GM12865 (cell line): Measurements from ENCODE around the gene MYH3.

Experiments
- DNase-seq: peaks from one replicate; pipeline ENCODE4 v3.0.0; 2010; ENCODE audit warnings: low read depth
- H3K4me3 ChIP-seq: 2 replicates; pipeline ENCODE4 v1.5.1; 2011; ENCODE audit warnings: mild to moderate bottlenecking, low read depth, low read length, control low read depth
- TF ChIP-seq, protein P1 (sequence below): IDR thresholded peaks from 2 replicates; pipeline ENCODE4 v1.5.1; 2011; ENCODE audit warnings: low read length, control low read depth, low read depth, inconsistent platforms; ENCODE audit not compliant: insufficient read depth; ENCODE audit errors: missing control alignments

The MYH3 gene

DNA sequence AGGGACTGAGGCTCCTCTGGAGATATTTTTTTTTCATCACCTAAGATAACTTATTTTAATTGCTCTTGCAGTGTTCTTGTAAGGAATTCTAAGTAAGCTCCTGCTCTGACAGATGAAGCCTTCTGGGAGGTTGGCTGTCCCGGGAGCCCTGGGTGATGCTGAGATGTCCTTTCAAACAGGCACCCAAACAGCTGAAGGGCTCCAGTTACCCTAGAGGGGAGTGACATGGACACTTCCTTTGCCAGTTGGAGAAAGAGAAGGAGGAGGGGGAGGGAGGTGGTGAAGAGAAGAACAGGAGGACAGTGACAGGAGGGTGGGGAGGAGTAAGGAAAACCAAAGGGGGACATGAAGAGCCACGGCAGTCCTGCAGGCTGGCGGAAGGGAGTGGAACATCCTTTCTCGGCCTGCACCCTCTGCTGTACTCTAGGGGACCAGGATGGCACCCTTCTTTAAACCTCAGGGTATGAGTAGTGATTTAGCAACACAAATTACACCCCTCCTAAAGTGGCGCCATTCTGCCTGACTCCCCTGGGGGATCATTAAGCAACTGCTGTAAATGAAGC is 51.8 kb downstream of the MYH3 start:
- no peak overlapping the region for H3K4me3 ChIP-seq
- TF ChIP-seq, protein P1, sequence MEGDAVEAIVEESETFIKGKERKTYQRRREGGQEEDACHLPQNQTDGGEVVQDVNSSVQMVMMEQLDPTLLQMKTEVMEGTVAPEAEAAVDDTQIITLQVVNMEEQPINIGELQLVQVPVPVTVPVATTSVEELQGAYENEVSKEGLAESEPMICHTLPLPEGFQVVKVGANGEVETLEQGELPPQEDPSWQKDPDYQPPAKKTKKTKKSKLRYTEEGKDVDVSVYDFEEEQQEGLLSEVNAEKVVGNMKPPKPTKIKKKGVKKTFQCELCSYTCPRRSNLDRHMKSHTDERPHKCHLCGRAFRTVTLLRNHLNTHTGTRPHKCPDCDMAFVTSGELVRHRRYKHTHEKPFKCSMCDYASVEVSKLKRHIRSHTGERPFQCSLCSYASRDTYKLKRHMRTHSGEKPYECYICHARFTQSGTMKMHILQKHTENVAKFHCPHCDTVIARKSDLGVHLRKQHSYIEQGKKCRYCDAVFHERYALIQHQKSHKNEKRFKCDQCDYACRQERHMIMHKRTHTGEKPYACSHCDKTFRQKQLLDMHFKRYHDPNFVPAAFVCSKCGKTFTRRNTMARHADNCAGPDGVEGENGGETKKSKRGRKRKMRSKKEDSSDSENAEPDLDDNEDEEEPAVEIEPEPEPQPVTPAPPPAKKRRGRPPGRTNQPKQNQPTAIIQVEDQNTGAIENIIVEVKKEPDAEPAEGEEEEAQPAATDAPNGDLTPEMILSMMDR = no peak
- DNase-seq = no peak

DNA sequence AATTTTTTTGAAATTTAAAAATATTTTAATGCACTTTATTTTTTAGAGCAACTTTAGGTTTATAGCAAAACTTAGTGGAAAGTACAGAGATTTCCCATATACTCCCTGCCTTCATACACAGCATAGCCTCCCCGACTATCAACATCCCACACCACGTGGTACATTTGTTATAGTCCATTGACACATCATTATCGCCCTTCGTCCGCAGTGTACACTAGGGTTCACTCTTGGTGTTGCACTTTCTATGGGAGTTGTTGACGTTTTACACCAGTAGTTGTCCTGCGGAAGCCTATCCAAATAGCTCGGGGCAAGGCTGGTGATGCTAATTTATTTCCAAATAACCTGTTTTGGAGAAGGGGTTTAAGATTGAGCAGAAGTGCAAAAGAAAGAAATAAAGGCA is 52.6 kb downstream of the MYH3 start:
- no peak for DNase-seq
- no peak overlapping the region for H3K4me3 ChIP-seq
- TF ChIP-seq, protein P1 = no peak

DNA sequence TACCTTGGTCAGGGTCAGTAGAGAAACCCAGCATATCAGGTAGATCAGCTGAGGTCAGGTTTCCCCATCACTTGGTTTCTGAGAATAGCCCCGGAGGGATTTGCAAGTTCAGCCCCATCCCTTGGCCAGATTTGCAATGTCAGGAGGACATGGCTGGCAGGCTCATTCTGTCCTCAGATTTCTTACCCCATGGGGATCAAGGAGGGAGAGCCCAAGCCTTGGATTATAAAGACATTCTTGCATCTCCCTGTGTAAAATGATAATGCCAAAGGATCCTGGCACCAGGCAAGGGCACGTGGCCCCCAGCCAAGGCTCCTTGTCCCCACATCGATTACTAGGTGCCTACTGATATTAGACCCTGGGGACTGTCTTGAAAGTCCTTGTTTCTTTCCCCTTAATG is 53.2 kb downstream of the MYH3 start:
- TF ChIP-seq, protein P1 = no peak
- DNase-seq = no peak
- H3K4me3 ChIP-seq = no peak overlapping the region

DNA sequence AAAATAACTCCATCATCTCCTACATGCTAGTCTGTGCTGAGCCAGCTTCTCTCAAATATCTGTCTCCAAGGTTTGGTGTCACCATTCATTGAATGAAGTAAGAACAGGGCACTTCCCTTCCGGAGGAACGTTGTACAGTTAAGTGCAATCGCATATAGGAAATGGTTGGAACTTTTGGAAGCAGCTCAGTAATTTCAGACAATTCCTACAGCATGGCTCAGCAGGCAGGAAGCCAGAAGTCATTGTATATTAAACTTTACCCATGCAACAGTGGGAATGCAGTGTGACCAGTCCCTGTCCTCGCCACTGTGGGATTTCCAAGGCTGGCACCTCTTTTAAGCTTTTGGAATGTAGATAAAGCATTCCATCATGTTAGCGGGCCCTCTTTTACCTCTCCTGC is 56.5 kb downstream of the MYH3 start:
- DNase-seq = no peak
- TF ChIP-seq, protein P1 = no peak
- H3K4me3 ChIP-seq = no peak overlapping the region

DNA sequence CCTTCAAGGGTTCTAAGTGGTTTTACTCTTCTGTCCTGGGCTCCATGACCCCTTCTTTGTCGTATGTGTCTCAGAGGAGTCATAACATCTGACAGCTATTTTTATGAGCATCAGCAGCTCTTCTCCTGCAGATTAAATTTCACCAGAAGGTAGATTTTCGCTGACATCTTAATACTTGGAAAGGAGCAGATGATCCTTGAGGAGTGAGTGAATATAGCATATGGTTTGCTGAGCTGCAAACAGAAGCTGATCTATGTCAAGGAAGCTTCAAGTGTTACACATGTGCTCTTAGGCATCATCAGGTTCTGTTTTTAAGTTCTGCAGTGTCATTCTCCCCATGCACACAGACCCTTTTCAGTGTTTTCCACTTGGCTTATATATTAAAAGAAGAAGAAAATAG is 58.5 kb downstream of the MYH3 start:
- no peak for DNase-seq
- TF ChIP-seq, protein P1 = no peak
- H3K4me3 ChIP-seq = no peak overlapping the region

DNA sequence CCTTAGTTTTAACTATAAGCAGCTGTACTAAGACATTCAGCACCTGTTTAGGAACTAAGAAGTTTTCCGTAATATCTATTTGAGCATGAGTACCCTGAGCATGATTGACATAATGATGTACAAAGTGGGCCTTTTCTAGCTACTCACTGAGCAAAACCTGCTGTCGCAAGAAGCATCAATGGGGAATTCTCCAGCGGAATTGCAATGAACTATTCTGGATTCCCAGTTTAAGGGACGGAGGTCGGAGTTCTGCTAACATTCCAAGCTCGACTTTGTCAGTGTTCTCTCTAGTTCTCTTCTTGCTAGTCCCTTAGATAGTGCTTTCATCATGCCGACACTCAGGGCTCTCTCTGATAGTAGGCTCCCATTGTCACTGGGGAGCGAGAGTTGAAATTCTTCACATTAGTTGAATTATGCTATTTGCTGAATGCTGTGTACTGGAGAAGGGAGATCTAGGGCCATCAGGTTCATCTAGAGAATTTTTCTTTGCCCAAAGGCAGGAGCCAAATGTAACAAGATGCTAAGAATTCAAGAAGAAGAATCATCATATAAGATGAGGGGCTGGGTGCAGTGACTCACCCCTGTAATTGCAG is 67.5 kb downstream of the MYH3 start:
- TF ChIP-seq, protein P1 = no peak
- no peak overlapping the region for H3K4me3 ChIP-seq
- no peak for DNase-seq

DNA sequence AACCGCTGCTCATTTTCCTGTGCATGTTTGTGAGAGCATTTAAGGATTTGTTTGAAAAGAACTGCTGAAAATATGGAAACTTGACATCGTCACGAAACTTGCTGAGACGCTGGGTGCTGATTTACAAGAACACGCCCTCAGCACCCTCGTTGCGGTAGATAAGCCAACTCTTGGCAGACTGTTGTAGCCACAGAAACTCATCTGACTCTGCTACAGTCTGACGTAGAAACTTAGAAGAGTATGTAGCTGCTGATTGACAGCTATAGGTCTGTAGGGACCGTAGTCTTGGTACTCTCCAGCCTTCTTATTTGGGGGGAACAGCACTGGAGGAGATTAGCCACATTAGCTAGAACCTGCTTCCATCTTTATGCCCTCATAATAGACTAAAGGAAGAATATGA is 71.6 kb downstream of the MYH3 start:
- DNase-seq = no peak
- TF ChIP-seq, protein P1 = no peak
- H3K4me3 ChIP-seq = no peak overlapping the region
